Vagina (tissue), 2 donors: Measurements from ENCODE around the gene SETX.

Experiments used
- POLR2AphosphoS5 ChIP-seq, 2 donors: sonication (generic); formaldehyde crosslinking; IDR thresholded peaks; one replicate each; pipeline ENCODE4 v1.9.0; 2017; ENCODE audit warnings: antibody characterized with exemption in 2 of 2, mild to moderate bottlenecking in 2 of 2, low read depth in 1 of 2; ENCODE audit not compliant: insufficient read depth in 1 of 2
- TF ChIP-seq, protein P1 (sequence below), 3 experiments: fragments of 450-650 bp in 2 of 3; fragments of 200-600 bp in 1 of 3; sonication (generic) in 1 of 3; IDR thresholded peaks; one replicate each; pipeline ENCODE4 v1.5.1; 2017 to 2019; ENCODE audit warnings: antibody characterized with exemption in 3 of 3, mild to moderate bottlenecking in 2 of 3, moderate library complexity in 2 of 3

- TF ChIP-seq, protein P1, sequence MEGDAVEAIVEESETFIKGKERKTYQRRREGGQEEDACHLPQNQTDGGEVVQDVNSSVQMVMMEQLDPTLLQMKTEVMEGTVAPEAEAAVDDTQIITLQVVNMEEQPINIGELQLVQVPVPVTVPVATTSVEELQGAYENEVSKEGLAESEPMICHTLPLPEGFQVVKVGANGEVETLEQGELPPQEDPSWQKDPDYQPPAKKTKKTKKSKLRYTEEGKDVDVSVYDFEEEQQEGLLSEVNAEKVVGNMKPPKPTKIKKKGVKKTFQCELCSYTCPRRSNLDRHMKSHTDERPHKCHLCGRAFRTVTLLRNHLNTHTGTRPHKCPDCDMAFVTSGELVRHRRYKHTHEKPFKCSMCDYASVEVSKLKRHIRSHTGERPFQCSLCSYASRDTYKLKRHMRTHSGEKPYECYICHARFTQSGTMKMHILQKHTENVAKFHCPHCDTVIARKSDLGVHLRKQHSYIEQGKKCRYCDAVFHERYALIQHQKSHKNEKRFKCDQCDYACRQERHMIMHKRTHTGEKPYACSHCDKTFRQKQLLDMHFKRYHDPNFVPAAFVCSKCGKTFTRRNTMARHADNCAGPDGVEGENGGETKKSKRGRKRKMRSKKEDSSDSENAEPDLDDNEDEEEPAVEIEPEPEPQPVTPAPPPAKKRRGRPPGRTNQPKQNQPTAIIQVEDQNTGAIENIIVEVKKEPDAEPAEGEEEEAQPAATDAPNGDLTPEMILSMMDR (IDR thresholded peaks at IDR 0.05), result no peak
- no peak for TF ChIP-seq POLR2AphosphoS5 (IDR thresholded peaks at IDR 0.05; ENCODE audit: insufficient read depth in 1 of 2, low read depth in 1 of 2)
Observed at GRCh38 chr9:132387133-132387532, 32.3 kb upstream of the SETX start.
